K562 treated with DMSO at 1 percent for 48 hours (cell line): ENCODE data around the gene INA. TPM values are rescaled to one million over a fixed set of nuclear protein-coding genes. Genes with fewer than 3 reads are reported as not detected.

Experiments
- total RNA-seq: library from RNA; unstranded; fragments of 300-600 nt; gene quantifications from 2 replicates; pipeline ENCODE4 v1.2.3, GENCODE V29; 2022; ENCODE audit warnings: low replicate concordance; ENCODE audit errors: extremely low read depth

Gene INA
- not detected in 2 replicates for total RNA-seq

DNA sequence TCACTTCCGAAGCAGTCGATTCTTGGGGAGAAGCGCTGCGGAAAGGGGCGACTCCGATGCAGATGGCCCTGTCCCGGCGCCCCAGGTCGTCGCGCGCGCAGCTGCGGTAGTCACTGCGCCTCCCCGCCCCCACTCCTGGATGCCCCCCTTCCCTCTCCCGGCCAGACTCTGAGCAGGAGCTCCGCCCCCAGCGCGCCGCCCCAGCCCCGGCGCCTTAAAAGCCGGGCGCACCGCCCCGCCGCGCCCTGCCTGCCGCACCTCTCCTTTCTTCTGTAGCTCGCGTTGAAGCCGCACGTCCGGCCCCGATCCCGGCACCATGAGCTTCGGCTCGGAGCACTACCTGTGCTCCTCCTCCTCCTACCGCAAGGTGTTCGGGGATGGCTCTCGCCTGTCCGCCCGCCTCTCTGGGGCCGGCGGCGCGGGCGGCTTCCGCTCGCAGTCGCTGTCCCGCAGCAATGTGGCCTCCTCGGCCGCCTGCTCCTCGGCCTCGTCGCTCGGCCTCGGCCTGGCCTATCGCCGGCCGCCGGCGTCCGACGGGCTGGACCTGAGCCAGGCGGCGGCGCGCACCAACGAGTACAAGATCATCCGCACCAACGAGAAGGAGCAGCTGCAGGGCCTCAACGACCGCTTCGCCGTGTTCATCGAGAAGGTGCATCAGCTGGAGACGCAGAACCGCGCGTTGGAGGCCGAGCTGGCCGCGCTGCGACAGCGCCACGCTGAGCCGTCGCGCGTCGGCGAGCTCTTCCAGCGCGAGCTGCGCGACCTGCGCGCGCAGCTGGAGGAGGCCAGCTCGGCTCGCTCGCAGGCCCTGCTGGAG lies at the start of gene INA:
Gene INA, plus strand, starts transcription at position 243 of the 817 bp plus-strand sequence. Its CDS starts 74 bp downstream, at position 317.

DNA sequence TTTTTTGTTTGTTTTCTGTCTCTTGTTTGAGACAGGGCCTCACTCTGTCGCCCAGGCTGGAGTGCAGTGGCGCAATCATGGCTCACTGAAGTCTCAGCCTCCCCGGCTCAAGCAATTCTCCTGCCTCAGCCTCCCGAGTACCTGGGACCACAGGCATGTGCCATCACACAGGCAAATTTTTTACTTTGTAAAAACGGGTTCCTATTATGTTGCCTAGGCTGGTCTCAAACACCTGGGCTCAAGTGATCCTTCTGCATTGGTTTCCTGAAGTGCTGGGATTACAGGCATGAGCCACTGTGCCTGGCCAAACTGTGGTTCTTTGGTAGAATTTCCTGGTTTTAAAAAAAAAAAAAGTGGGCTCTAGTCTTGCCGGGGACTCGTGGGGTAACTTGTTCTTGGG lies 31.4 kb upstream of the INA start, which contains the start of gene RPEL1:
Gene RPEL1, plus strand, starts transcription at position 301 of the 400 bp plus-strand sequence. CDS start 110 bp downstream, outside the sequence.

Other genes starting within 250 kb of the INA start
- gene NT5C2, start 83.9 kb upstream of the INA start, total RNA-seq, result not detected in 2 replicates
- gene RPEL1, start 31.3 kb upstream of the INA start, total RNA-seq, result not detected in 2 replicates
- gene PCGF6, start 74.0 kb downstream of the INA start, total RNA-seq, result not detected in 2 replicates
- not detected in 2 replicates for gene TAF5, start 90.8 kb downstream of the INA start, total RNA-seq
- not detected in 2 replicates for gene ATP5MK, start 119.3 kb downstream of the INA start, total RNA-seq
- gene PDCD11, start 119.5 kb downstream of the INA start, total RNA-seq, result not detected in 2 replicates
- gene CALHM2, start 175.2 kb downstream of the INA start, total RNA-seq, result not detected in 2 replicates
- not detected in 2 replicates for gene CALHM1, start 181.8 kb downstream of the INA start, total RNA-seq
- not detected in 2 replicates for gene CALHM3, start 202.1 kb downstream of the INA start, total RNA-seq
- not detected in 2 replicates for gene NEURL1, start 216.6 kb downstream of the INA start, total RNA-seq